ENCODE measurements around the gene MROH2A.

The MROH2A gene

GRCh38 chr2:233844064-233844807 is 66.1 kb downstream of the MROH2A start:
- no peak for TF ChIP-seq CTCF (IDR thresholded peaks at IDR 0.05)
- no peaks in the 10 kb centered on the region for H3K79me2 ChIP-seq
- no peaks in the 10 kb centered on the region for H3K27me3 ChIP-seq (ENCODE audit: control insufficient read depth, insufficient read depth, low read length)
- H3K36me3 ChIP-seq (ENCODE audit: control insufficient read depth, insufficient read depth, low read length): no peaks in the 10 kb centered on the region
- no peaks in the 10 kb centered on the region for H3K9me3 ChIP-seq (ENCODE audit: control insufficient read depth, low read length)
- H3K4me1 ChIP-seq: no peaks in the 10 kb centered on the region
- H3K9ac ChIP-seq: no peak overlapping the region
- no peak overlapping the region for H2AFZ ChIP-seq
- no peak overlapping the region for H3K4me2 ChIP-seq (ENCODE audit: low read length)
- H3K27ac ChIP-seq: no peak overlapping the region
- H3K4me3 ChIP-seq (ENCODE audit: low read depth, low read length): no peak overlapping the region

- no peaks in the 10 kb centered on the region for H3K36me3 ChIP-seq (ENCODE audit: control insufficient read depth, insufficient read depth, low read length)
- no peak overlapping the region for H3K4me2 ChIP-seq (ENCODE audit: low read length)
- H3K4me1 ChIP-seq: no peaks in the 10 kb centered on the region
- H3K79me2 ChIP-seq: no peaks in the 10 kb centered on the region
- no peaks in the 10 kb centered on the region for H3K27me3 ChIP-seq (ENCODE audit: control insufficient read depth, insufficient read depth, low read length)
- no peak overlapping the region for H3K4me3 ChIP-seq (ENCODE audit: low read depth, low read length)
- H3K9me3 ChIP-seq (ENCODE audit: control insufficient read depth, low read length): no peaks in the 10 kb centered on the region
- no peak overlapping the region for H2AFZ ChIP-seq
- H3K9ac ChIP-seq: no peak overlapping the region
- no peak for TF ChIP-seq CTCF (IDR thresholded peaks at IDR 0.05)
- H3K27ac ChIP-seq: no peak overlapping the region
These were observed 66.7 kb downstream of the MROH2A start for GRCh38 chr2:233844836-233845235.

GRCh38 chr2:233845301-233846060 is 67.4 kb downstream of the MROH2A start:
- no peak overlapping the region for H3K4me2 ChIP-seq (ENCODE audit: low read length)
- no peaks in the 10 kb centered on the region for H3K4me1 ChIP-seq
- no peaks in the 10 kb centered on the region for H3K79me2 ChIP-seq
- no peaks in the 10 kb centered on the region for H3K27me3 ChIP-seq (ENCODE audit: control insufficient read depth, insufficient read depth, low read length)
- TF ChIP-seq CTCF (IDR thresholded peaks at IDR 0.05): no peak
- H2AFZ ChIP-seq: no peak overlapping the region
- no peaks in the 10 kb centered on the region for H3K36me3 ChIP-seq (ENCODE audit: control insufficient read depth, insufficient read depth, low read length)
- no peak overlapping the region for H3K27ac ChIP-seq
- no peak overlapping the region for H3K9ac ChIP-seq
- H3K9me3 ChIP-seq (ENCODE audit: control insufficient read depth, low read length): no peaks in the 10 kb centered on the region
- no peak overlapping the region for H3K4me3 ChIP-seq (ENCODE audit: low read depth, low read length)

GRCh38 chr2:233846387-233847247 is 68.5 kb downstream of the MROH2A start:
- no peaks in the 10 kb centered on the region for H3K4me1 ChIP-seq

More at GRCh38 chr2:233846387-233847247, 68.5 kb downstream of the MROH2A start:
- Histone ChIP-seq H2AFZ (no peak overlapping the region), H3K4me2 (ENCODE audit: low read length) (no peak overlapping the region), H3K4me3 (ENCODE audit: low read depth, low read length) (no peak overlapping the region), H3K36me3 (ENCODE audit: control insufficient read depth, insufficient read depth, low read length) (no peaks in the 10 kb centered on the region), H3K27me3 (ENCODE audit: control insufficient read depth, insufficient read depth, low read length) (no peaks in the 10 kb centered on the region), H3K9ac (no peak overlapping the region), H3K79me2 (no peaks in the 10 kb centered on the region), H3K9me3 (ENCODE audit: control insufficient read depth, low read length) (no peaks in the 10 kb centered on the region), H3K27ac (no peak overlapping the region)
- no peak for TF ChIP-seq CTCF (IDR thresholded peaks at IDR 0.05)
